Colon (tissue), 2 donors: ENCODE data around the gene PLAAT4.
"Not testable (repeated sequence)": the region's sequence is repeated elsewhere in the genome, so short reads cannot be mapped to it uniquely, and the experiment has no call there.

Experiments
- FAIRE-seq: peaks from 2 replicates; lab custom pipeline; 2012; peaks lifted over from hg19 to GRCh38; lab: Jason Lieb, UNC
- donor health status: control.
- donor health status: control.

PLAAT4 gene

DNA sequence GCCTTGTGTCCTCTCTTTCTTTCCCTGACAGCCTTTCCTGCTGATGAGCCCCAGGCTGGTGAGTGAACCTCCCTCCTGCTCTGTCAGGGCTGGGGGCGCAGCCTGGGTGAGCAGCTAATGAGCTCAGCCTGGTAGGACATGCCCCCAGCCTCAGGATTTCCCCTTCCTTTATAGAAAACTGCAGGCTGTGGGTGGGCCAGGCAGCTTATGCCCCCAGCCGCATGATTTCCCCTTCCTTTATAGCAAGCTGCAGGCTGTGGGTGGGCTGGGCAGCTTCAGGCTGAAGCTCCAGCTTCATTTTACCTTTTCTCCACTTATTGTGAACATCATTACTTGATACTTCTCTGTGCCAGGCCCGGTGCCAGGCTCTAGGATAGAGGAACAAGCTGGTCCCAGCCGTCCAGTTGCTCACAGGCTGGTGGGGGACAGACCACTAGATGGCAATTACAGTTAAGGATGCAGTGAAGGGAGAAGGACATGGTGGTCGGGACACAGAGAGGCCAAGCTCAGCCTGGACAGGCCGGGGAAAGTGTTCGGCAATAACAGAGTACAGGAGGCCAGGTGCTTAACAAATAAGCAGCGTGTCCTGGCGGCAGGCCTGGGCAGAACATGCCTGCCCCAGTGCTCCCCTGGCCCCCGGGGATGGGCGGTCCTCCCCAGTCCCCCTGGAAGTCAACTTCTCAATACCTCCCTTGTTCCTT, 25.4 kb upstream of the PLAAT4 start:
- FAIRE-seq, result no peak

DNA sequence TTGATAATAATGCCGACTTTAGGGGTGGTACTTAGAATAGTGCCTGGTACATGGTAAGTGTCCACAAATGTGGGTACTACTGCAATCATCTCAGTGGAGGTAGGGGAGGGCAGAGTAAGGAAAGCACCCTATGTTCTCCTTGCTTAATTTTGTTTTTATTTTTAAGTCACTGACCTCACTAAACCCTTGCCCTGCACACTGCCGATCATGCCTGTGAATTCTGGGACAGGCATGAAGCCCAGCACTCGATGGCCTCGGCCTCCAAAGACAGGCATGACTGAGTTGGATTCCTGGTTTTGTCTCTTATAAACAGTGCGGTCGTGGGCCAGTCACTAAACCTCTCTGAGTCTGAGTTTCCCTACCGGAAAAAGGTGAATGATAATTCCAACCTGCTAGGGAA, 23.8 kb upstream of the PLAAT4 start:
- FAIRE-seq, result no peak

DNA sequence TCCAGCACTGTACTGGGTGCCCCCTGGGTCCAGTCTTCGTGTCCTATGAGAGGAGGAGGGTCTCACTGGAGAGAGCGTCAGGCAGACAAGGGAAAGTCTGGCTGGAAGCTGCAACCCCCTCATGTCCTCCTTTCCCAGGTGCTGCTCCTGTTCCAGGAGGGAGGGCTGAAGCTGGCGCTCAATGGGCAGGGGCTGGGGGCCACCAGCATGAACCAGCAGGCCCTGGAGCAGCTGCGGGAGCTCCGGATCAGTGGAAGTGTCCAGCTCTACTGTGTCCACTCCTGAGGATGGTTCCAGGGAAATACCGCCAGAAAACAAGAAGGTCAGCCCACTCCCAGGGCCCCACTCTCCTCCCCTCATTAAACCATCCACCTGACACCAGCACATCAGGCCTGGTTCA, 20.5 kb upstream of the PLAAT4 start:
- FAIRE-seq, result no peak

DNA sequence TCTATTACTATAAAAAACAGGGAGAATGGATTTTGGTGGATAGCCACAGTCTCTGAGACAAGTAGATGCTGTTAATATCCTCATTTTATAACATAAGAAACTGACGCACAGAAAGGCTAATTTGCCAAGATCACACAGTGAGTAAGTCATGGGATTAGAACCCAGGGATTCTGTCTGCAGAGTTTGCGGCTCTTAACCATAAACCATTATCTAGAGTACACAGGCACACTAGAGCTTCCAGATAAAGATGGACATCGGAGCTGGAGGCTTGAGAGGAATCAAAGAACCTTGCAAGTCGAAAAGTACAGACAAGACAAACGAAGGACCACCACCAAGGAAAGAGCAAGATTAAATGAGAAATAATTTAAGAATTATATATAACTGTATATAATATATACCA, 19.5 kb upstream of the PLAAT4 start:
- no peak for FAIRE-seq

DNA sequence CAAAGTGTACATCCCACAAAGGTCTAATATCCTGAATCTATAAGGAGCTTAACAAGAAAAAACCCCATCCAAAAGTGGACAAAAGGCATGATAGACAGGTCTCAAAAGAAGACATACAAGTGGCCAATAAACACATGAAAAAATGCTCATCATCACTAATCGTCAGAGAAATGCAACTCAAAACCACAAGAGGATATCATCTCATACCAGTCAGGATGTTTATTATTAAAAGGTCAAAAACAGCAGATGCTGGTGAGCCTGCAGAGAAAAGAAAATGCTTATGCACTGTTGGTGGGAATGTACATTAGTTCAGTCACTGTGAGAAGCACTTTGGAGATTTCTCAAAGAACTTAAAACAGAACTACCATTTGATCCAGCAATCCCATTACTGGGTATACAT, 18.1 kb upstream of the PLAAT4 start:
- FAIRE-seq, result no peak

DNA sequence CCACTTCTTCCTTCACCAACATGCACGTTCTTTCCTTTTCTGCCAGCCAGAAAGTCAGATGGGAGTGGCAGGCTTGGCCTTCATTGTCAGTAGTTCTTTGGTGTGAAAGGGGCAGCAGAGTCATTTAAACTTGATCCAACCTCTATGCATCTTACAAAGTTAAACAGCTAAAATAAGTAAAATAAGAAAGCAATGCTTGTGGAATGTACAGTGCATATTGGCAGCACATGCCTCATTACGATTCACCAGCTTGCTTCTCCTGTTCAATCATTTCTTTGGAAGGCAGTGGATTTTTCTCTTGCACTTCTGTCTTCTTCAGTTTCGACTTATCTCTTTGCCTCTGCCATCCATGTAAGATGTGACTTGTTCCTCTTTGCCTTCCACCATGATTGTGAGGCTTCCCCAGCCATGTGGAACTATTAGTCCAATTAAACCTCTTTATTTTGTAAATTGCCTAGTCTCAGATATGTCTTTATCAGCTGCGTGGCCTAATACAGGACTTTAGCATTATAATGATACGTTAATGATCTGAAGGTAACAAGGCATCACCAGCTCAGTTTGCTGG, 15.9 kb upstream of the PLAAT4 start:
- no peak for FAIRE-seq

DNA sequence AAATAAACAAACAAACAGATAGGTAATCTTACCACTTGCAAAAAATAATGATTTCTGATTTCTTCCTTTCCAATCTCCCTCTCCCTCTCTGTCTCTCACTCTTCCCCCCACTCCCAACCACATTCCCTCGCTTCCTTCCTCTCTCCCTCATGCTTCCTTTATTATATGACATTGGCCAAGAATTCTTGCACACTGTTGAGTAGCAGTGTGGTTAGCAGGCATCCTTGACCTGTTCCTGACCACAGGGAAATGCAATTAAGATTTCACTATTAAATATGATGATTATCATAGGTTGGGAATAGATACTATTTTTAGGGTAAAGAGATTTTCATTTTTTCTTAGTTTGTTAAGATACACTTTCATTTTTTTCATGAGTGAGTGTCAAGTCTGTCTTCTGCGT, 14.7 kb upstream of the PLAAT4 start:
- no peak for FAIRE-seq

DNA sequence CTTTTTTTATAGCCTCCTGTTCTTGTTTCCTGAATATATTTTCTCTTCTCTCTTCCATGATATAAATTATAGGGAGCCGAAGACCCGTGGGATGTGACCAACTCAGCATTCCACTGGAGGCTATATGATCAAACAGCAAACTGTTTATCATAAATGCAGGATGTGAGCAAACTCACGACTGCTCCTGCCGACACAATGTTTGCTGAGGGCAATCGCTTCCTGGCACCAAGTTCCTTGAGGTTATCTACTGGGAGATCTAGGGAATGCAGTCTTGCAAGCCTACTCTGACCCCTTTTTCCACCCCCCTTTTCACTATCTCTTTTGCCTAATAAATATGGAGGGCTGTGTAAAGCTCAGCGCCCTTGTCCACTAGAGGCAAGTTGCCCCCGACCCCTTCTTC, 13.5 kb upstream of the PLAAT4 start:
- no peak for FAIRE-seq

DNA sequence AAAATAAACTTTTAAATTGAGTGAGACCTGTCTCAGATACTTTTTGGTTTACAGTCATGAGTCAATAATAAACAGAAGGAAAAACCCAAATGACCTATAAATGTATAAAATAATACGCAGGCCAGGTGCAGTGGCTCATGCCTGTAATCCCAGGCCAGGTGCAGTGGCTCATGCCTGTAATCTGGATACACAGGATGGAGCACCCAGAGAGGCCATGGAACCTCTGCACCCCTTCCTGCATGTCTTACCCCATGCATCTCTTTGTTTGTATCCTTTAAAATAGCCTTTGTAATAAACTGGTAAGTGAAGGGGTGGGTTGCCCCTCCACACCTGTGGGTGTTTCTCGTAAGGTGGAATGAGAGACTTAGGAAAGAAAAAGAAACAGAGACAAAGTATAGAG, 8.9 kb upstream of the PLAAT4 start:
- FAIRE-seq, result no peak

DNA sequence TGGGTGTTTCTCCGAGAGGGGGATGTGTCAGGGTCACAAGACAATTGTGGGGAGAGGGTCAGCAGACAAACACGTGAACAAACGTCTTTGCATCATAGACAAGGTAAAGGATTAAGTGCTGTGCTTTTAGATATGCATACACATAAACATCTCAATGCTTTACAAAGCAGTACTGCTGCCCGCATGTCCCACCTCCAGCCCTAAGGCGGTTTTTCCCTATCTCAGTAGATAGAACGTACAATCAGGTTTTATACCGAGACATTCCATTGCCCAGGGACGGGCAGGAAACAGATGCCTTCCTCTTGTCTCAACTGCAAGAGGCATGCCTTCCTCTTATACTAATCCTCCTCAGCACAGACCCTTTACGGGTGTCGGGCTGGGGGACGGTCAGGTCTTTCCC, 8.5 kb upstream of the PLAAT4 start:
- not testable (repeated sequence) for FAIRE-seq

DNA sequence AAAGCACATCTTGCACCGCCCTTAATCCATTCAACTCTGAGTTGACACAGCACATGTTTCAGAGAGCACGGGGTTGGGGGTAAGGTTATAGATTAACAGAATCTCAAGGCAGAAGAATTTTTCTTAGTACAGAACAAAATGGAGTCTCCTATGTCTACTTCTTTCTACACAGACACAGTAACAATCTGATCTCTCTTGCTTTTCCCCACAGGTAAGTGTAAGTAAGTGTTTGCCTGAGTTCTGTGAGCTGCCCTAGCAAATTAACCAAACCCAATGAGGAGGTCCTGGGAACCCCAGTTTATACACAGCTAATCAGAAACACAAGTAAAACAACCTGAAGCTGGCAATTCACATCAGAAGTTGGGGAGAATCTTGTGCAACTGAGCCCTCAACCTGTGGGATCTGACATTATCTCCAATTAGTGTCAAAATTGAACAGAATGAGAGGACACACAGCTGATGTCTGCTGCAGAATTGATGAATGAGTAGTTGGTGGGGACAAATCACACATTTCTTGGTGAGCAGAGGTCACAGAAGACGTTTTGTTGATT, 7.8 kb upstream of the PLAAT4 start:
- FAIRE-seq, result not testable (repeated sequence)

DNA sequence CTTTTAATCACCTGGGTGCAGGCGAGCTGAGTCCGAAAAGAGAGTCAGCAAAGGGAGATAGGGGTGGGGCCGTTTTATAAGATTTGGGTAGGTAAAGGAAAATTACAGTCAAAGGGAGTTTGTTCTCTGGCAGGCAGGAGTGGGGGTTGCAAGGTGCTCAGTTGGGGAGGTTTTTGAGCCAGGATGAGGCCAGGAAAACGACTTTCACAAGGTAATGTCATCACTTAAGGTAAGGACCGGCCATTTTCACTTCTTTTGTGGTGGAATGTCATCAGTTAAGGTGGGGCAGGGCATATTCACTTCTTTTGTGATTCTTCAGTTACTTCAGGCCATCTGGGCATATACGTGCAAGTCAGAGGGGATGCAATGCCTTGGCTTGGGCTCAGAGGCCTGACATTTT, 7.2 kb upstream of the PLAAT4 start:
- FAIRE-seq, result not testable (repeated sequence)

DNA sequence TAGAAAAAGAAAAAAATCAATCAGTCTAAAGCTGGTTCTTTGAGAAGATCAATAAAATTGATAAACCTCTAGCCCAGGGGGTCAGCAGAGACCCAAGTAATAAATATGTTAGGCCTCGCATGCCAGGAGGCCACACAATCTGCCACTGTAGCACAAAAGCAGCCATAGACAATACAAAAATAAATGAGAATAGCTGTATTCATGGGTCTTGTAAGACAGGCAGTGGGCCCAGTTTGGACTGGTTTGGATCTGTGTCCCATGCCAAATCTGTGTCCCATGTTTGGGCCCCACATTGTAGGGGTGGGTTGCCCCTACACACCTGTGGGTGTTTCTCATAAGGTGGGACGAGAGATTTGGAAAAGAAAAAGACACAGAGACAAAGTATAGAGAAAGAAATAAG, 6.6 kb upstream of the PLAAT4 start:
- no peak for FAIRE-seq

DNA sequence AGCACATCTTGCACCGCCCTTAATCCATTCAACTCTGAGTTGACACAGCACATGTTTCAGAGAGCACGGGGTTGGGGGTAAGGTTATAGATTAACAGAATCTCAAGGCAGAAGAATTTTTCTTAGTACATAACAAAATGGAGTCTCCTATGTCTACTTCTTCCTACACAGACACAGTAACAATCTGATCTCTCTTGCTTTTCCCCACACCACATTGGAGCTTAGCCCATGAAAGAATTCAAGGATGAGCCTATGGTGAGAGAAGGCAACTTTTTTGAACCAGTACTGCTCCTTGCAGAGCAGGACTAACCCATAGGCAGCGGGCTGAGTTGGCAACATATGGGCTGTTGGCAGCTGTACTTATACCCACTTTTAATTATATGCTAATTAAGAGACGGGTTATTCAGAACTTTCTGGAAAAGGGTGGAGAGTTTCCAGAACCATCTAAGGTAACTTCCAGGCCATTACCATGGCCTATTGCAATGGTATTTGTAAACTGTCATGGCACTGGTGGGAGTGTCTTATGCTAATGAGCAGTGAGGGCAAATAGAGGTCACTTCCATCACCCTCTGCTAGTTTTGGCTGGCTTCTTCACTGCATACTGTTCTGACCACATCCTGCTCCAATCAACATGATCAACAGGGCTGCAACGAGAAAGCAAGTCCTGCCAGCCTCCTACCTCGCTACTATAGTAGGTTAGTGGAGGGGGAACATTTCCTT, 5.4 kb upstream of the PLAAT4 start:
- FAIRE-seq, result not testable (repeated sequence)

DNA sequence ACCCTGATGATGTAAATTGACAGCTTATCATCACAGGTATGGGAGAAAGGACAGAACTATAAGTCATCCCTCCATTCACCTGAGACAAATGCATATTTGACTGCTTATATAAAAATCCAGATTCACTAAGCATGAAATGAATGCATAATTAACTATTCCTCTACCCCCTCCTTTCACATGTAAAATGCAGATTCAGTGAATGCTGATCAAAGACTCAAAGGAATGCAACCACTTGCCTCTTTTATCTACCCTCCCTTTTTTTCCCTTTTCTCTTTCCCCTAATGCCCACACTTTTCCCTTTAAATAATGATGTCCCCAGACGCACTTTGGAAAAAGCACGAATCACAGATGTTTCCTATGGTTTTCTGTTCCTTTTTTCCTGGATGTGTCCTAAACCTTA, 4.5 kb upstream of the PLAAT4 start:
- FAIRE-seq, result no peak

DNA sequence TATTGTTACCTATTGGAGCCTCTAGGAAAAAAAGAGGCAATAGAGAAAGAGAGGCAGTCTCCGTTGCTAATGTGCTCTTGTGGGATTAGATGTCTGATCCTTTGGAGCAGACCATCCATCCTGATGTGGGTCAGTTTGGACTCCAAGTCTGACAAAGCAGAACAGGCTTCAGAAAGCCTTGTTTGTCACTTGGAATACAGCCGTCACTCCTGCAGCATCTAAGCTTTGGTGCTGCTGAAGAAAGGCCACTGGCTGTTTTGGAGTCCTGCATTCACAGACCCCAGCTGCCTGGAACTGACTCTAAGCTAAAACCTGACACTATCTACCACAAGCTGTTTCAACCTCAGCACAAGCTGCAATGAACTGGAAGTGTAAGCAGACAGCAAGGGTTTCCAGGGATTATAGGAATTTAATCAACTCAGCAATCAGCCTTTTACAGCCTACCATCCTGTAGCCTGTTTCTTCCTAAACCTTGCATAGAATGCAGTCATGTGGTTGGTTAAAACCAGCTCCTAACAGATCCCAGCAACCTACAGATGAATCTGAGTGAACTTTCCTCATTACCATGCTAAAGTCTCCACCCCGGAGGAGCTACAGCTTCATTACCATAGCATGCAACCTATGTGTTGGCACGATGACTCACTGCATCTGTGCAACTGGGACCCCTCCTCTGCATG, 3.7 kb upstream of the PLAAT4 start:
- no peak for FAIRE-seq

DNA sequence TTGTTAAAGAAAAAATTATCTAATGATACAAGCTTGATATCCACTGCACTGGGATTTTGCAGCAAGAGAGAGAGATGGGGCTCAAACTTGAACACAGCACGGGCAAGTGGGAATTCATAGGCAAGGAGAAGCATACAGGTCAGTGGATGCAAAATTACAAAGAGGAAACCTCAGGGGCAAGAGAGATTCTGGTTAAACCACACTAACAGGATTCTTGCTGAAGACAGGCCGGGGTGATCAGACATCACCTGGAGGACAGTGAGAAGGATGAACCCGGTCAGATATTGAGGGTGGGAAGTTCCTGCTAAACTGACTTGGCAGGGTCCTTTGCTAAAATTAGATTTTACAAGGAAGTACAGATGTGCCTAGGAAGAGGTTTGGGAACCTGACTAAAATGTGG, 2.5 kb upstream of the PLAAT4 start:
- no peak for FAIRE-seq

DNA sequence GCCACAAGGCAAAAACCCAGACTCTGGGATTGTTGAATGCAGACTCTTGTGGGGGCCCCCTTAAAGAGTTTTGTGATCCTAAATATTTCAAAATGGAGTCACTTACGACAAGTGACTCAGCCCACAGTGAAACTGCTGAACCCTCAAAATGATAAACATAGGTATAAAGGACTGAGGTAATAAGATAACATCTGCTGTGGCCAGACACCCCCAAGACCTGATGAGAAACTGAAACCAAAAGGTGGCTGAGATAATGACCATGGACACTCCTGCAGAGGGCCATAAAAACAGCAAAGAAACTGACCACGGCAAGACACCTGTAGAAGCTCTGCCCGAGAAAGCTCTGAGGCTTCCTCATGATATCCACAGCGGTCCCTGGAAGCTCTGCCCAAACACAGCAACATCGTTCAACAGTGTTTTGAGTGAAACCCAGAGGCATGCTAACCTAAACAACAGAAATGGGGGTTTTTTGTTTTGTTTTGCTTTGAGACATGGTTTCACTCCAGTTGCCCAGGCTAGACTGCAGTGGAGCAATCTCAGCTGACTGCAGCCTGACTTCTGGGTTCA, 1.6 kb upstream of the PLAAT4 start:
- no peak for FAIRE-seq

DNA sequence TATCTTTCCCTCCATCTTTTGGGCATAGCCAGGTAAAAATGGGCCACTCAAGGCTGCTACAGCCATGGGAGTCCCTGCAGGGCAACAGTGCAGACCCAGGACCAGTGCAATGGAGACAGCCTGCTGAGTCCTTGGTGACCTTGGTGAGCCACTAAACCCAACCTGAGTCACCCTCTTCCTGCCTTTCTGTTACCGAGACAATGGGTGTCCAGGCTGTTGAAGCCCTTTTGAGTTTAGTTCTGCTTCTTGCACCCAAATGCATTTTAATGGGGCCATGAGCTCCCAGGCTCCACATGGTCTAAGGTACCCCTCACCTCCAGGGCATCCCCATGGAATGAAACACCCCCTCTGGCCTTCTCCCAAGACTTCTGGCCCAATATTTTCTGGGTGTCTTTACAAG, 874 bp upstream of the PLAAT4 start:
- FAIRE-seq, result no peak

DNA sequence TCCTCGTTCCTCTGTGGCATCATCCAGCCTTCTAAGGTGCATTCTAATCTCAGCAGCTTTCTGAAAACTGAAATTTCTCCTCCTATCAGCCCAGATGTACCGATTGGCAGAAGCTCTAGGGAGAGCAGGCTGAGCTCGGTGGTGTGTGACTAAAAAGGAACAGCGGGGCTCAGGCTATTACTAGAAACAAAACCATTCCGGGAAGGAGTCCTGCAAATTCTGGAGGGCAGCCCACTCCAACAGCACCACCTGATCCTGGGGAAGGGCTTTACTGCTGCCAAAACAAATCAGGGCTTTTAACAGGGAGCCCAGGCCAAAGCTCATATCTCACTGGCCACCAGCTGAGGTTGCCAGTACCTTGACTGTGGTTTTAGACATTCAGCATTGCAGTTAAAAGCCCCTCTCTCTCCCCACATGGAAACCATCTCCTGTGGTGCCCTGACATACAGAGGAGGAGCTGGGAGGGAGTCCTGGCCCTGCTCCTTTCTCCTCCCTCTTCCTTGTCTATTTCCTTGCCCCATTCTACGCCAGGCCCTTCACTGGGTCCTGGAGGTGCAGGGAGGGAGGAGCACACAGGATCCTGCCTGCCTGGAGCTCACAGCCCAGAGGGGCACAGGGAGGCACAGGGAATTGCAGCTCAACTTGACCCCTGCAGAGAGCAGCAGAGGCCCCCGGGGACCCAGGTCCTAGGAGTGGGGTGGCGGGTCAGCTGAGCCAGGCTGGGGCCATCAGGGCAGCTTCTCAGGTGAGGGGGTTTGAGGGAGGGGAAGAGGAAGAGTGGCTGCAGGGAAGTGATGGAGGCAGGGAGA, 889 bp downstream of the PLAAT4 start:
- FAIRE-seq, result no peak

DNA sequence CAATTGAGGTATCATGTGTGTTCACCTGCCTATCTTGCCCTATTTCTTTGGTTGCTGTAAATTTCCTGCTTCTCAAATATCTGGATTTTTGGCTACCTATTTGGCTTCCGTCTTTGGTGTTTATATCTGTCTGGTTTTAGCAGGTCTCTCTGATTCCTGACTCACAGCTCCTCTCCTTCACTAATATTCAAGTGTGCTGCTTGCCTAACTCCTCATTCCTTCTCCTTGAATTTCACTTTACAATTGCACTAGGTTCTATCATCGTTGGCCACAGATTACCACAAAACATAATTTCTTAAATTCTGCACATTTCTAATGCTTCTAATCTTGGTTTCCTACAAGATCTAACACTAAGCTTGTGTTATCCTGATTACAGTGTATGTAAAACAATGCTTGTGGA, 5.9 kb downstream of the PLAAT4 start:
- FAIRE-seq, result not testable (repeated sequence)

DNA sequence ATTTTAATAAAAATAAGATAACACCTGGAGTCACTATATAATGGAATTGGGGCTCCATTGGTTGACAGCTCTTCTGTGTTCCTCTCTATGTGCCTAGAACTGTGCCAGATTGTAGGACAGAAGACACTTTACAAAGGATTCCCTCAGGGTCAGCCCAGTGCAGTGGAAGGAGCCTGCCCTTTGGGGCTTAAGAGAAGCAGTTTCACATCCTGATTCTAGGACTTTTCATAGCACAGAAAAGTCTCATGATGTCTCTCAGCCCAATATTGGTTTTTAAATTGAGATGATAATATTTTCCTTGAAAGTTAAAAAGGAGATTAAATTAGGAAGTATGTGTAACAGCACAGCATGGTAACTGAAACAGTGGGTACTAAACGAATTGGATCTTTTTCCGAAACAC, 7.1 kb downstream of the PLAAT4 start:
- FAIRE-seq, result no peak
